Measurements from ENCODE around the gene MMP12. TPM values are rescaled to one million over a fixed set of nuclear protein-coding genes. Genes with fewer than 3 reads are reported as not detected.
"Not testable (repeated sequence)": the region's sequence is repeated elsewhere in the genome, so short reads cannot be mapped to it uniquely, and the experiment has no call there.

The MMP12 gene
- total RNA-seq, 1 experiment from 2014 or later, result not detected

- TF ChIP-seq, protein P1, sequence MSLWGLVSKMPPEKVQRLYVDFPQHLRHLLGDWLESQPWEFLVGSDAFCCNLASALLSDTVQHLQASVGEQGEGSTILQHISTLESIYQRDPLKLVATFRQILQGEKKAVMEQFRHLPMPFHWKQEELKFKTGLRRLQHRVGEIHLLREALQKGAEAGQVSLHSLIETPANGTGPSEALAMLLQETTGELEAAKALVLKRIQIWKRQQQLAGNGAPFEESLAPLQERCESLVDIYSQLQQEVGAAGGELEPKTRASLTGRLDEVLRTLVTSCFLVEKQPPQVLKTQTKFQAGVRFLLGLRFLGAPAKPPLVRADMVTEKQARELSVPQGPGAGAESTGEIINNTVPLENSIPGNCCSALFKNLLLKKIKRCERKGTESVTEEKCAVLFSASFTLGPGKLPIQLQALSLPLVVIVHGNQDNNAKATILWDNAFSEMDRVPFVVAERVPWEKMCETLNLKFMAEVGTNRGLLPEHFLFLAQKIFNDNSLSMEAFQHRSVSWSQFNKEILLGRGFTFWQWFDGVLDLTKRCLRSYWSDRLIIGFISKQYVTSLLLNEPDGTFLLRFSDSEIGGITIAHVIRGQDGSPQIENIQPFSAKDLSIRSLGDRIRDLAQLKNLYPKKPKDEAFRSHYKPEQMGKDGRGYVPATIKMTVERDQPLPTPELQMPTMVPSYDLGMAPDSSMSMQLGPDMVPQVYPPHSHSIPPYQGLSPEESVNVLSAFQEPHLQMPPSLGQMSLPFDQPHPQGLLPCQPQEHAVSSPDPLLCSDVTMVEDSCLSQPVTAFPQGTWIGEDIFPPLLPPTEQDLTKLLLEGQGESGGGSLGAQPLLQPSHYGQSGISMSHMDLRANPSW (CRISPR knock-in tag; conservative IDR thresholded peaks at IDR 0.05; ENCODE audit: low read depth), result no peak
- TF ChIP-seq SMAD4 (CRISPR knock-in tag; IDR thresholded peaks at IDR 0.05), result no peak
Observed at GRCh38 chr11:102911758-102912481, 37.1 kb upstream of the MMP12 start (continued).

DNA sequence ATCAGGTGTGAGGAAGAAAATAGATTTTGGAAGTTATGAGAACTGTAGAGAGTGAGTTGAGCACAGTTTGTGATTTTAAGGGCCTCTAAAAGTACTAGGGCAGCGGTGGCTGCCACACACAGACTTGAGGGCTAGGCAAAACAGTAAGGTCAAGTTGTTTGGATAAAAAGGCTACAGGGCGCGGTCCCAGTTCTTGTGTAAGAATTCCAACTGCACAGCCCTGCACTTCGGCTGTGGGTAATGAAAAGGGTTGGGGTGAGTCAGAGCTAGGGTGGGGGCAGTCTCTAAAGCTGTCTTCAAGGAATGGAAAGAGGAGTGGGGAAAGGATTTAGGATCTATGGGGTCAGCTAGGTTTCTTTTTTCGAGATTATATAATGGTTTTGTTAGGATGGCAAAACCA is 31.1 kb upstream of the MMP12 start:
- POLR2A ChIA-PET; CTCF ChIA-PET; ATAC-seq; H3K4me1 Mint-ChIP-seq; H3K27me3 Mint-ChIP-seq (ENCODE audit: low read depth); H3K27ac Mint-ChIP-seq; DNase-seq (ENCODE audit: low spot score); H3K4me3 Mint-ChIP-seq: not testable (repeated sequence)
- Mint-ChIP-seq H3K9me3 (peaks cover 24% of the 10 kb centered on the region), H3K36me3 (peaks cover 22% of the 10 kb centered on the region)

- ATAC-seq; DNase-seq (ENCODE audit: low spot score); POLR2A ChIA-PET: not testable (repeated sequence)
Observed at GRCh38 chr11:102903895-102904294, 29.1 kb upstream of the MMP12 start.

DNA sequence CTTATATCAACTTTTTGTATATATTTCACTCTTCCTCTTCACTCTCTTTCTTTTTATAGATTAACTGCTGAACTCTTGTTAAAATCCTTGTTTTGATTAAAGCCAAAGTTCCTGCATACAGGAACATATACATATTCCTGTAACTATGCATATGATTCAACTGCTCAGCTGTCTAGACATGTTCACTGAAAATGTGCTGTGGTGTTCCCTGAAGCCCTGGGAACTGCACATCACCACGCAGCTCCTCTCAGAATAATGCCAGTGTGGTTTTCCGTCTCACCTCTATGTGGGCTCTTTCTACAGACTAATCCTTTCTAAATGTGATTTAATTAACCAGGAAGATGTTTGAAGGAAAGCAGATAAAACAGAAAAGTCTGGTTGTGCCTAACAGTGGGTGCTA is 25.6 kb upstream of the MMP12 start:
- Mint-ChIP-seq H3K4me3 (no peak overlapping the region), H3K27ac (no peak overlapping the region), H3K4me1 (no peaks in the 10 kb centered on the region), H3K27me3 (ENCODE audit: low read depth) (no peaks in the 10 kb centered on the region), H3K9me3 (peaks cover 12% of the 10 kb centered on the region), H3K36me3 (peaks cover 7% of the 10 kb centered on the region)
- ChIA-PET CTCF (no interaction called here), POLR2A (no interaction called here)
- TF ChIP-seq MXD4 (CRISPR knock-in tag; IDR thresholded peaks at IDR 0.05; ENCODE audit: borderline replicate concordance), result no peak
- no peak for TF ChIP-seq CREM (CRISPR knock-in tag; IDR thresholded peaks at IDR 0.05)
- TF ChIP-seq ZNF263 (CRISPR knock-in tag; IDR thresholded peaks at IDR 0.05; ENCODE audit: low read depth), result no peak
- no peak for TF ChIP-seq GTF2I (CRISPR knock-in tag; conservative IDR thresholded peaks at IDR 0.05)
- TF ChIP-seq ZBTB21 (CRISPR knock-in tag; IDR thresholded peaks at IDR 0.05; ENCODE audit: borderline replicate concordance), result no peak
- ATAC-seq (no peak), DNase-seq (ENCODE audit: low spot score) (no peak)

More at GRCh38 chr11:102903895-102904294, 29.1 kb upstream of the MMP12 start:
- Mint-ChIP-seq H3K36me3 (peaks cover 12% of the 10 kb centered on the region), H3K9me3 (peaks cover 16% of the 10 kb centered on the region)
- H3K27me3 Mint-ChIP-seq (ENCODE audit: low read depth); CTCF ChIA-PET; H3K4me3 Mint-ChIP-seq; H3K27ac Mint-ChIP-seq; H3K4me1 Mint-ChIP-seq: not testable (repeated sequence)

GRCh38 chr11:102891736-102892135 is 17.0 kb upstream of the MMP12 start:
- CTCF ChIA-PET, result interaction anchor here (0.5 to 2.2 kb wide), 2 partner anchors 23 to 53 kb away, joined by 3 to 11 read pairs; no protein-coding TSS in a partner anchor
- H3K9me3 Mint-ChIP-seq, result peaks cover 29% of the 10 kb centered on the region
- H3K27ac Mint-ChIP-seq, result no peak overlapping the region
- POLR2A ChIA-PET, result no interaction called here
- DNase-seq (ENCODE audit: low spot score), result no peak
- no peaks in the 10 kb centered on the region; the same call in 1 of the 2 replicates for H3K27me3 Mint-ChIP-seq (ENCODE audit: low read depth)
- H3K4me1 Mint-ChIP-seq, result no peaks in the 10 kb centered on the region
- no peak overlapping the region for H3K4me3 Mint-ChIP-seq
- TF ChIP-seq RELA (CRISPR knock-in tag; IDR thresholded peaks at IDR 0.05; ENCODE audit: borderline replicate concordance) (no peak), ERG (CRISPR knock-in tag; IDR thresholded peaks at IDR 0.05) (no peak), OVOL2 (CRISPR knock-in tag; IDR thresholded peaks at IDR 0.05; ENCODE audit: borderline replicate concordance) (no peak), KAT7 (CRISPR knock-in tag; IDR thresholded peaks at IDR 0.05; ENCODE audit: borderline replicate concordance) (no peak)
- no peak for ATAC-seq
- peaks cover 7% of the 10 kb centered on the region for H3K36me3 Mint-ChIP-seq
